ENCODE results near the gene EPS8L3. TPM values are rescaled to one million over a fixed set of nuclear protein-coding genes. Genes with fewer than 3 reads are reported as not detected.

Gene EPS8L3
- total RNA-seq, 4 donors from 2014 or later: not detected

DNA sequence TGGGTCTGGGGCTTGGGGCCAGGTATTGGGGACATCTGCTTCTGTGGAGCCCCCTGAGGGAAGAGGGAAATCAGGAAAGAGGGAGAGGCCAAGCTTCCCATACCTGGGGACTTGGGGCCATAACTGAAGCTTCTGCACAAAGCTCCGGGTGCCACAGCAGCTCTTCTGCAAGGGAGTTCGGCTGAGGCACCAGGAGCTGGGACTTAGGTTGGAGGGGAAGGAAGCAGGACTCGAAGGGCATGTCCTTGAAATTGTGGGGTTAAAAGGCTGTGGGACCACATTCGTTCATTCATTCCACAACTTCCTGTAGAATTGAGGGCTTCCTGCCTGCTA lies 1.7 kb upstream of the EPS8L3 start:
- no peak overlapping the region for H3K27ac ChIP-seq
- no peaks in the 10 kb centered on the region for H3K36me3 ChIP-seq
- H3K27me3 ChIP-seq: no peaks in the 10 kb centered on the region
- no peaks in the 10 kb centered on the region for H3K9me3 ChIP-seq
- WGBS: 72% methylated on average over 4 of the region's 4 CpGs
- DNase-seq (ENCODE audit: low spot score in 2 of 2): peak in 1 of 2 donors; percentile 32
- TF ChIP-seq POLR2A (IDR thresholded peaks at IDR 0.05) (no peak), CTCF (IDR thresholded peaks at IDR 0.05) (no peak), EP300 (IDR thresholded peaks at IDR 0.05) (no peak)
- no peak overlapping the region for H3K4me3 ChIP-seq
- peaks cover 8% of the 10 kb centered on the region for H3K4me1 ChIP-seq

GRCh38 chr1:109764561-109765482 lies 1.1 kb upstream of the EPS8L3 start:
- Histone ChIP-seq H3K9me3 (no peaks in the 10 kb centered on the region), H3K4me3 (no peak overlapping the region), H3K27me3 (no peaks in the 10 kb centered on the region), H3K36me3 (no peaks in the 10 kb centered on the region), H3K27ac (no peak overlapping the region), H3K4me1 (peaks cover 8% of the 10 kb centered on the region)
- WGBS: 100% methylated on average over 9 of the region's 13 CpGs
- TF ChIP-seq EP300 (IDR thresholded peaks at IDR 0.05) (no peak), POLR2AphosphoS5 (IDR thresholded peaks at IDR 0.05) (no peak), CTCF (IDR thresholded peaks at IDR 0.05) (no peak), POLR2A (IDR thresholded peaks at IDR 0.05) (no peak)
- DNase-seq (ENCODE audit: low spot score in 2 of 2): peak; percentile 41 to 56

- 79% methylated on average over 9 of the region's 11 CpGs for WGBS
- no peak overlapping the region for H3K4me3 ChIP-seq
- DNase-seq (ENCODE audit: low spot score in 2 of 2): peak; percentile 57 to 62
- H3K9me3 ChIP-seq: no peaks in the 10 kb centered on the region
- H3K4me1 ChIP-seq: peaks cover 8% of the 10 kb centered on the region
- H3K27me3 ChIP-seq: no peaks in the 10 kb centered on the region
- no peak overlapping the region for H3K27ac ChIP-seq
- no peaks in the 10 kb centered on the region for H3K36me3 ChIP-seq
- TF ChIP-seq POLR2A (IDR thresholded peaks at IDR 0.05) (no peak), POLR2AphosphoS5 (IDR thresholded peaks at IDR 0.05) (no peak)
Observed at GRCh38 chr1:109762821-109763645, 690 bp downstream of the EPS8L3 start.

DNA sequence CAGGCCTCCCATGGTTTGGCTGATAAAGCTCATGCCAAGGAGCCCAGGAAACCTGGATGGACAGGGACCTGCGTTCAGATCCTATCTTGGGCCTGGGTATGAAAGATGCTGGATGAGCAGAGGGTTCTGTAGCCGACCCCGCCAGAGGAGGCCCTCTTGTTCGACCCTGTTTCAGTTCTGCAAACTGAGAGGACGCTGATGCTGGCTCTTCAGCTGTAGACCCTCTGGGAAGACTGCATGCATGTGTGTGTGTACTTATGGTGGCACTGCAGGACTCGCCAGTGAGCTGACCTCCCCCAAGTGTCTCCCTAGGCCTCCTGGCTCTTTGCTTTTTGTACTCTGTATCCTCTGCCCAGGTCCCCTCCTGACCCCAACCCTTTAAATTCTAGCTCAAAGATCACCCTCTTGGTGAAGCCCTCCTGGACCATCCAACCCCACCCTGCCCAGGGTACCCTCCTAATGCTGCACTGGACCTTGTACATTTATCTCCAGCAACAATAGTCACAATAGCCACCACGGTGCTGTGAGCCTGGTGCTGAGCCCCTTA lies 1.6 kb downstream of the EPS8L3 start:
- Histone ChIP-seq H3K36me3 (no peaks in the 10 kb centered on the region), H3K9me3 (no peaks in the 10 kb centered on the region), H3K27me3 (no peaks in the 10 kb centered on the region), H3K4me3 (no peak overlapping the region), H3K4me1 (peaks cover 8% of the 10 kb centered on the region), H3K27ac (no peak overlapping the region)
- no peak for DNase-seq (ENCODE audit: low spot score in 2 of 2)
- WGBS: 82% methylated on average over 5 of the region's 7 CpGs
- TF ChIP-seq EP300 (IDR thresholded peaks at IDR 0.05) (no peak), POLR2A (IDR thresholded peaks at IDR 0.05) (no peak), POLR2AphosphoS5 (IDR thresholded peaks at IDR 0.05) (no peak), CTCF (IDR thresholded peaks at IDR 0.05) (no peak)

DNA sequence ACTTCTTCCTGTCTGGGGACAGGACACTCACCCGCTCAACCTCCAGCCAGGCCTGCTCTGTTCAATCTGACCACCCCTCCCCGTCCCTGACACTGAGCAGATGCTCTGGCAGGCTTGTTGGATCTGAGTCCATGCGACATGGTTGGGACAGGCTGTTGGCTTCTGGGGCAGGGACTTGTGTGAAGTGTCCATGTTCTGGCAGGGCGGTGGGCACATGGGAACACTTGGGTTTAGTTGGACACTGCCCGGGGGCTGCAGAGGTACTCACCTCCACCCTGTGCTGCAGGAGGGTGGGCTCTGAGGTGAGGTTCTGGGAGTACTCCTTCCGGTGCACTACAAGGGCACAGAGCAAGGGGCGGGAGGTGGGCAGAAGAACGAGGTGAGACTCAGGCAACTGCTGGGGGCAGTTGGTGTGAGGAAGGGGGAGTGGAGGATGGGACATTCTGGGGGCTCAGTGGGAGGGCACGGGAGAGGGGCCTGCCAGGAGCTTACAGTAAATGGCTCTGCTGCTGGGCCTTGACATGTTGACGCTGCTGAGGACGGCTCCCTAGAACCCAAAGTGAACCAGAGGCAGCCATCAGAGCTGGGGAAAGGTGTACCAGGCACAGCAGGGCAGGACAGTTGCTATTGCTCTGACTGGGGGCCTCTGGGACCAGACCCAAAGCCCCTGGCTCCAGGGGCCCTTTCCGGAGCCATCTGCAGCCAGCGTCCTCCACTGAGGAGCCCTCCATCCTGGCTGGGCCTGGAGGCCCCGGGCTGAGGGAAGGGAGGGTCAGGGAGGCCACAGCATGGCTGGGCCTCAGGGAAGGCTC lies 2.3 kb downstream of the EPS8L3 start:
- Histone ChIP-seq H3K27me3 (no peaks in the 10 kb centered on the region), H3K4me3 (no peak overlapping the region), H3K4me1 (peaks cover 8% of the 10 kb centered on the region), H3K36me3 (no peaks in the 10 kb centered on the region), H3K27ac (no peak overlapping the region), H3K9me3 (no peaks in the 10 kb centered on the region)
- peak; percentile 56 to 73 for DNase-seq (ENCODE audit: low spot score in 2 of 2)
- no peak for TF ChIP-seq POLR2AphosphoS5 (IDR thresholded peaks at IDR 0.05)
- TF ChIP-seq EP300 (IDR thresholded peaks at IDR 0.05): no peak
- TF ChIP-seq CTCF (IDR thresholded peaks at IDR 0.05): no peak
- no peak for TF ChIP-seq POLR2A (IDR thresholded peaks at IDR 0.05)
- WGBS: 87% methylated on average over 10 of the region's 14 CpGs

Measured in suprapubic skin (tissue), 4 donors.